ENCODE results near the gene MAP3K5.

DNA sequence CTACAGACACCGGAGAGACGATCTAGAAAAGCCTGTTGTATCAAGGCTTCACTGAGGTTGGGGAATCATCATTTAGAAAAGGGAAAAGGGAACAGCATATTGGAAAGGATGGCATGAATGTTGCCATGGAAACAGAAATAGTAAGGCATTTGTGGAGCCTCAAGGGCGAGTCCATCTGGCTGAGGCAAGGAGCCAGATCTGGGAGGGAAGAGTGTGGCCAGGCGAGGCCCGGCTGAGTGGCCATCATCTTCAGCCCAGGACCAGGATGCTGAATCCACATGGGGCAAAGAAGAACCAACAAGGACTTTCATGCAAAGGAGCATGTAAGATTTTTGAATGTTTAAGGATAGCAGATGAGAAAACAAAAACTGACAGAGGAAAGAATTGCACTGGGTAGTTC, 85.8 kb downstream of the MAP3K5 start:
- TF ChIP-seq GABPA (tag; conservative IDR thresholded peaks at IDR 0.05; ENCODE audit: low read depth): no peak
- TF ChIP-seq, protein P1, sequence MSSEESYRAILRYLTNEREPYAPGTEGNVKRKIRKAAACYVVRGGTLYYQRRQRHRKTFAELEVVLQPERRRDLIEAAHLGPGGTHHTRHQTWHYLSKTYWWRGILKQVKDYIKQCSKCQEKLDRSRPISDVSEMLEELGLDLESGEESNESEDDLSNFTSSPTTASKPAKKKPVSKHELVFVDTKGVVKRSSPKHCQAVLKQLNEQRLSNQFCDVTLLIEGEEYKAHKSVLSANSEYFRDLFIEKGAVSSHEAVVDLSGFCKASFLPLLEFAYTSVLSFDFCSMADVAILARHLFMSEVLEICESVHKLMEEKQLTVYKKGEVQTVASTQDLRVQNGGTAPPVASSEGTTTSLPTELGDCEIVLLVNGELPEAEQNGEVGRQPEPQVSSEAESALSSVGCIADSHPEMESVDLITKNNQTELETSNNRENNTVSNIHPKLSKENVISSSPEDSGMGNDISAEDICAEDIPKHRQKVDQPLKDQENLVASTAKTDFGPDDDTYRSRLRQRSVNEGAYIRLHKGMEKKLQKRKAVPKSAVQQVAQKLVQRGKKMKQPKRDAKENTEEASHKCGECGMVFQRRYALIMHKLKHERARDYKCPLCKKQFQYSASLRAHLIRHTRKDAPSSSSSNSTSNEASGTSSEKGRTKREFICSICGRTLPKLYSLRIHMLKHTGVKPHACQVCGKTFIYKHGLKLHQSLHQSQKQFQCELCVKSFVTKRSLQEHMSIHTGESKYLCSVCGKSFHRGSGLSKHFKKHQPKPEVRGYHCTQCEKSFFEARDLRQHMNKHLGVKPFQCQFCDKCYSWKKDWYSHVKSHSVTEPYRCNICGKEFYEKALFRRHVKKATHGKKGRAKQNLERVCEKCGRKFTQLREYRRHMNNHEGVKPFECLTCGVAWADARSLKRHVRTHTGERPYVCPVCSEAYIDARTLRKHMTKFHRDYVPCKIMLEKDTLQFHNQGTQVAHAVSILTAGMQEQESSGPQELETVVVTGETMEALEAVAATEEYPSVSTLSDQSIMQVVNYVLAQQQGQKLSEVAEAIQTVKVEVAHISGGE (CRISPR knock-in tag; IDR thresholded peaks at IDR 0.05): no peak
- no peak for TF ChIP-seq PHB2 (IDR thresholded peaks at IDR 0.05; ENCODE audit: low read depth)
- no peak for TF ChIP-seq POLR2A (conservative IDR thresholded peaks at IDR 0.05)
